ENCODE results near the gene USP19.

Gene USP19

GRCh38 chr3:49108346-49108745 is 12.3 kb downstream of the USP19 start:
- TF ChIP-seq CTCF (IDR thresholded peaks at IDR 0.05) = no peak

- no peak for TF ChIP-seq CTCF (IDR thresholded peaks at IDR 0.05)
These were observed 16.0 kb downstream of the USP19 start, which contains the start of gene QARS1 for GRCh38 chr3:49104427-49105291. Gene QARS1 (minus strand): TSS chr3:49104757. CDS start chr3:49104733, 24 bp downstream.

GRCh38 chr3:49104052-49104426 is 16.6 kb downstream of the USP19 start:
- no peak for TF ChIP-seq CTCF (IDR thresholded peaks at IDR 0.05)

GRCh38 chr3:49100046-49100615 is 20.5 kb downstream of the USP19 start:
- TF ChIP-seq CTCF (IDR thresholded peaks at IDR 0.05) = no peak

GRCh38 chr3:49098910-49099630 is 21.6 kb downstream of the USP19 start:
- no peak for TF ChIP-seq CTCF (IDR thresholded peaks at IDR 0.05)

GRCh38 chr3:49098429-49098828 is 22.2 kb downstream of the USP19 start:
- no peak for TF ChIP-seq CTCF (IDR thresholded peaks at IDR 0.05)

GRCh38 chr3:49093853-49094767 is 26.5 kb downstream of the USP19 start, which contains the start of gene QRICH1:
Gene QRICH1 (minus strand): TSS chr3:49094071. CDS start chr3:49077017, 17,054 bp downstream.
- TF ChIP-seq CTCF (IDR thresholded peaks at IDR 0.05) = peak; percentile 32; the same call in 1 of the 2 replicates

Data from LNCAP (cell line).